Endothelial cell (in vitro differentiated cells): ENCODE results near the gene GALNT13. TPM values are rescaled to one million over a fixed set of nuclear protein-coding genes. Genes with fewer than 3 reads are reported as not detected.

Experiments
- DNase-seq: peaks from one replicate; pipeline ENCODE4 v3.0.0; 2021; ENCODE audit warnings: low spot score
- H3K27ac Mint-ChIP-seq: one replicate; pipeline ENCODE4 v1.8.0; 2021; ENCODE audit warnings: mixed read lengths, inconsistent platforms; ENCODE audit not compliant: unreplicated experiment
- H3K27me3 Mint-ChIP-seq: one replicate; pipeline ENCODE4 v1.8.0; 2021; ENCODE audit warnings: mild to moderate bottlenecking, moderate library complexity, mixed read lengths, inconsistent platforms; ENCODE audit not compliant: unreplicated experiment
- H3K36me3 Mint-ChIP-seq: one replicate; pipeline ENCODE4 v1.8.0; 2021; ENCODE audit warnings: mild to moderate bottlenecking, low read depth, mixed read lengths, inconsistent platforms; ENCODE audit not compliant: unreplicated experiment
- H3K4me1 Mint-ChIP-seq: one replicate; pipeline ENCODE4 v1.8.0; 2021; ENCODE audit warnings: mild to moderate bottlenecking, mixed read lengths, inconsistent platforms; ENCODE audit not compliant: unreplicated experiment
- H3K4me3 Mint-ChIP-seq: one replicate; pipeline ENCODE4 v1.8.0; 2021; ENCODE audit warnings: mild to moderate bottlenecking, mixed read lengths, inconsistent platforms; ENCODE audit not compliant: unreplicated experiment
- H3K9me3 Mint-ChIP-seq: one replicate; pipeline ENCODE4 v1.8.0; 2021; ENCODE audit warnings: mixed read lengths, inconsistent platforms; ENCODE audit not compliant: unreplicated experiment
- total RNA-seq: library from RNA; stranded (reverse); fragmentation: NEBNext Ultra II Directional; extraction: Animal tissue kit (Norgen Biotek cat#: 25700); gene quantifications from one replicate; pipeline ENCODE4 v1.2.1, GENCODE V29; 2021; ENCODE audit not compliant: unreplicated experiment
- TF ChIP-seq, protein P1 (sequence below): fragments of 200-600 bp; sonication (generic); IDR thresholded peaks from one replicate; pipeline ENCODE4 v1.5.0; 2021; ENCODE audit warnings: antibody characterized with exemption; ENCODE audit not compliant: unreplicated experiment

The GALNT13 gene
- total RNA-seq, 1 donor from 2014 or later, result 26.3 TPM

DNA sequence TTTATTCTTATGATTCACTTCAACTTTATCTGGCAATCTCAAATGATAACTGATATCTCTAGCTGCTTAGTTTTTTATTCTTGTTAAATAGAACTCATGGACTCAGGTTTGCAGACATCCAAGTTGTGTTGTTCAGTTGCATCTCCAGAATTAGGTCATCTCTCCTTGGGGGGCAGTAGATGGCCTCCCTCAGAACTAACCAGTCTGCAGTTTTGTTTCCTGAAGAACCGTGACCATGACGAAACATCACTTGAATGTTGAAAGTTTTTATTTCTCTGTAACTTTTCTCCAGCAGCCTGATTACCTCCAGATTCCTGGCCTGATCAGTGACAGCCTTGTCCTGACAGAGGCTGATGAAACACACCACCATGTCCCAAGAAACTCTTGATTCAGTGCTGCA is 321.5 kb downstream of the GALNT13 start:
- H3K4me1 Mint-ChIP-seq, result no peaks in the 10 kb centered on the region
- H3K27me3 Mint-ChIP-seq, result peaks cover 2% of the 10 kb centered on the region
- TF ChIP-seq, protein P1, sequence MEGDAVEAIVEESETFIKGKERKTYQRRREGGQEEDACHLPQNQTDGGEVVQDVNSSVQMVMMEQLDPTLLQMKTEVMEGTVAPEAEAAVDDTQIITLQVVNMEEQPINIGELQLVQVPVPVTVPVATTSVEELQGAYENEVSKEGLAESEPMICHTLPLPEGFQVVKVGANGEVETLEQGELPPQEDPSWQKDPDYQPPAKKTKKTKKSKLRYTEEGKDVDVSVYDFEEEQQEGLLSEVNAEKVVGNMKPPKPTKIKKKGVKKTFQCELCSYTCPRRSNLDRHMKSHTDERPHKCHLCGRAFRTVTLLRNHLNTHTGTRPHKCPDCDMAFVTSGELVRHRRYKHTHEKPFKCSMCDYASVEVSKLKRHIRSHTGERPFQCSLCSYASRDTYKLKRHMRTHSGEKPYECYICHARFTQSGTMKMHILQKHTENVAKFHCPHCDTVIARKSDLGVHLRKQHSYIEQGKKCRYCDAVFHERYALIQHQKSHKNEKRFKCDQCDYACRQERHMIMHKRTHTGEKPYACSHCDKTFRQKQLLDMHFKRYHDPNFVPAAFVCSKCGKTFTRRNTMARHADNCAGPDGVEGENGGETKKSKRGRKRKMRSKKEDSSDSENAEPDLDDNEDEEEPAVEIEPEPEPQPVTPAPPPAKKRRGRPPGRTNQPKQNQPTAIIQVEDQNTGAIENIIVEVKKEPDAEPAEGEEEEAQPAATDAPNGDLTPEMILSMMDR, result no peak
- H3K9me3 Mint-ChIP-seq, result no peaks in the 10 kb centered on the region
- no peak overlapping the region for H3K4me3 Mint-ChIP-seq
- H3K36me3 Mint-ChIP-seq, result no peaks in the 10 kb centered on the region
- H3K27ac Mint-ChIP-seq, result no peak overlapping the region
- DNase-seq, result no peak

GRCh38 chr2:154194909-154195643 is 323.4 kb downstream of the GALNT13 start:
- Mint-ChIP-seq H3K4me3 (no peak overlapping the region), H3K4me1 (no peaks in the 10 kb centered on the region), H3K27ac (no peak overlapping the region), H3K36me3 (no peaks in the 10 kb centered on the region), H3K27me3 (peaks cover 2% of the 10 kb centered on the region), H3K9me3 (no peaks in the 10 kb centered on the region)
- TF ChIP-seq, protein P1, result no peak
- DNase-seq, result no peak

DNA sequence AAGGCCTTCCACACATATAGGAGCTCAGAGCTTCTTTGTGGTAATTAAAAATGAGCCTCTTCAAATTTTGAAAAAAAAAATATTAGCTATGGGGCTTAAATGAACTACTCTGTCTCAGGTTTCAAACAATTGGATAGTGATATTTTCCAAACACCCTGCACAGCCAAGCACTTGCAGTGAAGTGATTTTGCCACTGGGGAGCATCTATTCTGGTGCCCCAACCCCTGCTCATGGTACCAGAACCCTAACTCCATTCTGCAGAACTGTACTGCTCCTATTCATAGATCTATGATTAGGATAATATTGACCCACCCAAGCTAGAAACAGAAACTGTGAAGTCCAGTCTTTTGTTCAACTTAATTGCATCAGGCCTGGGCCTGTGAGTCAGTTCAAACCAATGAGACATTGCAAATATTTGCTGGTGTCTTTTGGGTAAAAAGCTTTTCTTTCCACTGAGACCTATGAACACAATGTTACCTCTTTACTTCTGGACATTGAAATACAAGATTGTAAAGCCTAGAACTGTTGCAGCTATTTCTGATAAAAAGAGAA is 324.0 kb downstream of the GALNT13 start:
- DNase-seq, result no peak
- Mint-ChIP-seq H3K9me3 (no peaks in the 10 kb centered on the region), H3K36me3 (no peaks in the 10 kb centered on the region), H3K4me3 (no peak overlapping the region), H3K27me3 (peaks cover 2% of the 10 kb centered on the region), H3K27ac (no peak overlapping the region), H3K4me1 (no peaks in the 10 kb centered on the region)
- TF ChIP-seq, protein P1, result no peak

GRCh38 chr2:154198866-154199265 is 327.1 kb downstream of the GALNT13 start:
- Mint-ChIP-seq H3K27me3 (no peaks in the 10 kb centered on the region), H3K4me1 (no peaks in the 10 kb centered on the region), H3K9me3 (no peaks in the 10 kb centered on the region), H3K27ac (no peak overlapping the region), H3K36me3 (no peaks in the 10 kb centered on the region), H3K4me3 (no peak overlapping the region)
- TF ChIP-seq, protein P1, result no peak
- no peak for DNase-seq

GRCh38 chr2:154203206-154203605 is 331.5 kb downstream of the GALNT13 start:
- TF ChIP-seq, protein P1, result no peak
- H3K27me3 Mint-ChIP-seq, result no peaks in the 10 kb centered on the region
- H3K4me1 Mint-ChIP-seq, result peaks cover 6% of the 10 kb centered on the region
- no peak for DNase-seq
- H3K27ac Mint-ChIP-seq, result no peak overlapping the region
- H3K9me3 Mint-ChIP-seq, result no peaks in the 10 kb centered on the region
- H3K36me3 Mint-ChIP-seq, result no peaks in the 10 kb centered on the region
- no peak overlapping the region for H3K4me3 Mint-ChIP-seq
